ENCODE data around the gene POT1.

Gene POT1

DNA sequence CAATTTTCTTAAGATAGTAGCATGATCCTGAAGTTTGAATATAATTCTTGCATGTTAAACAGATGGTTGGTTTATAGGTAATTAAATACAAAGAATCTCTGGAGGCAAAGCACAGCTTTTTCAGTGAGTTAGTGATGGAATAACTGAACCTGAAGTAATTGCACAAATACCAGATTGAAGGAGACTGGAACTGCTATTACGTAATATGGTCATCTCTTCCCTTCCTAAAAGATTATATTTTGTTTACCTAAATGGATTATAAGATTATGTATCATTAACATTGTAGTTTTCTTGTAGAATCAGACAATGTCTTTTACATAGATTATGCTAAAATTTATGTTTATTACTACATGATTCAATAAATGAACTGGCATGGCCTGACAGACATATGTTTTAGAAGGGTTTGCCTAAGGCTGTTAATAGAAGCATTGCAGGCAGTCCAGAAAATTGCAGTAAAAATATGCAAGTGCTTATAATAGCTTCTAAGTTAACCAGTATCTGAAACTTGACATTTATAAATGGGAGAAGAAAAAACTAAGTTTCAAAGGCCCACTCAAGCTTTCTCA is 128.2 kb downstream of the POT1 start:
- DNase-seq: no peak

DNA sequence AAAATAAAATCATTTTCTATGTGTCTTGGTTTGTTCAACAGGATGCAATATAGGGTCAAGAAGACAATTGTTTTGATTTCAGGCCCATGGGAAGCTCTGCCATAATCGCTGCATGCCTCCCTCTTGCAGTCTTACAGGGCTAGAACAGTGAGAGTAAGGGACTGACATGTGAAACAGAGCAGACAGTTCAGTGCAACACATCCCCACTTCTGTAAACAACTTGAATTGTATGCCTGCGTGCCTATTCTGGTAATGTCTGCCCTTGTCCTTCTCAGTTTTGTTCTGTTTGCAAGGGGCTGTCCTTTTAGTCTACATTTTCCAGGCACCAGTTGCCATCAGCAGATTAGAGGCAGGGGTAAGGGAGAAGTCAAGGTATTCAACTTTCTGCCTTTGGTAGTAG is 129.2 kb downstream of the POT1 start:
- DNase-seq: no peak

DNA sequence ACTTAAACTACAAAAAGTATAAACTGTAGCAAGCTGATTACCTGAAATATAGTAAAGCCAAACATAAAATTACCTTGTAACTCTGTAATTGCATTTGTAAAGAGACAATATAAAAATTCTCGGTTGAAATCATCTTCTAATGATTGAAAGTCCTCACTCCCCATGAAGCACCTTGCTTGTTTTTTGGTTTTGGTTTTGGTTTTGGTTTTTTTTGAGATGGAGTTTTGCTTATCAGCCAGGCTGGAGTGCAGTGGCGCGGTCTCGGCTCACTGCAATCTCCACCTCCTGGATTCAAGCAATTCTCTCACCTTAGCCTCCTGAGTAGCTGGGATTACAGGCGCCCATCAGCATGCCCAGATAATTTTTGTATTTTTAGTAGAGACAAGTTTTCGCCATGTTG is 130.2 kb downstream of the POT1 start:
- DNase-seq: no peak

DNA sequence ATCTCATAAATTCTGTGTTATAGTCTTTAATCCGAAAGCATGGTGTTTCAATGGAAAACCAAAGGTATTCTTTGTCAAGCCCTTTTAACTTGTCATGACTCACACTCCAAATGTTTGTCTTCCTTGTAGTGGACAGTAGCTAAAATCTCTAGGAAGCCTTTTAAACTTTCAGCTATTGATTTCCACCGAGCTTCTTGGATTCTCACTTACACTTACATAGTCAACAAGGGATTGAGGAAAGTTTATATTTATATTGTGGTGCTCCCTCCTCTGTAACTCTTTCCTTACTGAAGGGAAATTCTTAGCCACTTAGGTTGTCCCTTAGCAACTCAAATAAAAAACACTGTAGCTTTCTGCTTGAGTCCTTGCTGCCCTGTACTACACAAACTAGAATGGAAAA is 132.9 kb downstream of the POT1 start:
- no peak for DNase-seq

DNA sequence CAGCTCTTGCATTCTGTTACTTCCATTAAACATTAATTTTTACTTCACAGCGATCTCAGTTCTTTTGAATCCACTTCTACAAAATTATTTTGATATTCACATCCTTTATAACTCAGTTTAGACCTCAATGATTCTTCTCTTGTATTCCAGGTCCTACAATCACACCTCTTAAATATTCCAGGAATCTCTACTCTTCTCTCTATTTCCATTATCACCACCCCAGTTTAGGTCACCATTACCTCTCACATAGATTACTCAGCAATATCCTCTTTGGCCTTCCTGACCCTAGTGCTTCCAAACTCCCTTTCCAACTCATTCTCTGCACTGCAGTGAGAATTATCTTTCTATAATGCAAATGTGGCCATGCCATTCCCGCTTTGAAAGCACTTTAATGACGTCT is 136.9 kb downstream of the POT1 start:
- no peak for DNase-seq

DNA sequence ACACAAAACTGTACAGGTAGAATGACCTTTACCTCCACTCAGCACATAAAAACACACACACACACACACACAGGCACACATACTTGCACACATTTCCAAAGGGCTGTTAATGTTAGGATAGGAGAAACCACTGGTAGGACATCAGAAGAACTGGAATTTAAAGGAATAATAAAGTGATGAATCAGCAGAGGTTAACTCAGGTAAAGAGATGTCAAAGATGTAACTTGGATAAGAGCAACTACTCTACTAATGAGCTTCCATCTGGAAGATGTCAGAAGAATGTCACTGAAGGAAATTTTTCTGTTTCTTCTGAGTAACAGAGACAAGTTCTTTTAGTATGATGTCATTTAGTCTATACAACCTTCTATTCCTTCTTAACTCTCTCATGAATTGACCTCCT is 137.6 kb downstream of the POT1 start:
- DNase-seq: no peak

DNA sequence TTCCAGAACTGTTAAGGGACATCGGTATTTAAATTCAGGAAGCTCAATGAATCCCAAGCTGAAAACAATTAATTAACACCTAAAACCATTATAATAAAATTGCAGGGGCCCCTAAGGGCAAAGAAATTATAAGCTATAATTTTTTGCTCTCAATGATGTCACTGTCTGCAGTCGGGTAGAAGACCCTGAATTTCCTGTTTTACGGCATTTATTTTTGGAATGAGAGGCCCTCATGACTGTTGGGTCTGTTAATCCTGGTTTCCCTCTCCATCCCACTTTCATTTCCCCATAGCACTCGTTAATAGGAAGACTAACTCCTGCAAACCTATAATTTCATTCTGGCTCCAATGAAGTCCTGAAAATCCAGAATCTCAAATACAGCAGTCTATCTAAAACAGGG is 138.2 kb downstream of the POT1 start:
- no peak for DNase-seq

DNA sequence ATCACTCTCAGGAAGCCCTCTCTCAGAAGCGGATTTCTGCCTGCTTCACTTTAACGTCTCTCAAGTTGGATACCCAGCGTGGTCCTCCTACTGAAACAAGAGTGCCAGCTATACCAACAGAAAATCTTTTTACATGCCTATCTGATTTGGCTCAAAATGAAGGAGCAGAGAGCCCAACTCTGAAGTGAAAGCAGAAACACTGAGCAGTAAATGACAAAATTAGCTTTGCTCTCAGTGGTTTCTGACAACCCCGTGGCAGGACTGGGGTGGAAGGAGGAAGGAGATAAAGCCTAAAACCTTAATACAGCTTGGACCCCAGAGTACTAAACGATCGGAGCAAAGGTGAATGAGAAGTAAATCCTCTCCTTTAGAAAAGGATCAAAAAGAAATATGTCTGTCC is 139.0 kb downstream of the POT1 start:
- DNase-seq: no peak

GRCh38 chr7:124785994-124786393 is 143.6 kb downstream of the POT1 start:
- DNase-seq: no peak

DNA sequence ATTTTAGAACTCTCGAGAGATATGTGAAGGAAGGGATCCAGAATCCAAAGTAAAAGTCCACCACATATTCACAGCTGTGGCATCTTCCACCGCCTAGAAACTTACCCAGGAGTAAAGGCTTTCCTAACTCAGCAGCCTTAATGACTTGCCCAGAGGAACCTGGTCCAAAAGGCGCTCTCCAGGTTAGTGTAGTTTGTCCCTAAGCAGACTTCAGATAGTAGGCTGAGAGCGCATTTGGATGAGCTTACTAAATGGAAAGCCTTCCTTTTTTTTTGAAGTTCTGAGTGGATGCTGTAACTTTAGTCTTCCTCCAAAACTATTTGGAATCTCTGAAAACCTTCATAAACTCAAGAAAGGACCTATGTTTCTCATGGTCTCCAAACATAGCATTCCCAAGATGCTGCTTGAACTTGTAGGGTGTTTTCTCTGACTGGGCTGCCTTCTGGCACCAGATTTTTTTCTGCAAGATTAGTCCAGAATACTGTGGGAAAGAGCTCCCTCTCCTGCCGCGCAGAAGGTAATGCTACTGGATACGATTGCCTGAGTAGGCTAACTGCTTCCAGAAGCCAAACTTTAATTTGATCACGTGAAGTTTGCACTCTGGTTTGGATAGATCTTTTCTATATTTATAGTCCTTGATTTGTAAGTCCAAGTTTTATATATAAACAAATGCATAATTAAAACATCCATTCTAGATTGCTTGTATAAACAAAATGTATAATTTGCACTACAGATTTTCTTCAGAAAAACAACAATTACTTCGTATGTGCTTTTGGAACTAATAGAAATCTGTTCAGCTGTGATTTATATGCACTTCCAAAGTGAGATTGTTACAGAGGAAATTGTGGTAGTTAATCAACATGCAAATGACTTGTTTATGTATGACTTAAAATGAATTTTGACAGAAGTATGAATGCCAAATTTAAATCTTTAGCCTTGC is 144.5 kb downstream of the POT1 start:
- no peak for DNase-seq

DNA sequence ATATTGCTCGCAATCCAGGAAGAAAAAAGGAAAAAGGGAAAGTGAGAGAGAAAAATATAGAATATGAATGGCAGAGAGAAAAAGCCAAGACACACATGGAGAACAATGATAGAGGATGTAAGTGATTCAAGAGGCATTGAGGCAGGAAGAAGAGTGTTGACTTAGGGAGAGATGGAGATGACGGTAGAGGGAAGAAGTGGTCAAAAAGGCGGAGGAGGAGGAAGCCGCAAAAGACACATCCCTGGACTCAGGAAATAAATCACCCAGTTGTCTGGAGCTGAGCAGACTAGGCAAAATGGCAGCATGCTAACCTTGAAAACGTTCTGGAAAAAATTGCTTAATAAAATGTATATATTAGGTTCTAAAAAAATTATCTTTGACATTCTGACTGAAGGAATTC is 146.4 kb downstream of the POT1 start:
- DNase-seq: no peak

DNA sequence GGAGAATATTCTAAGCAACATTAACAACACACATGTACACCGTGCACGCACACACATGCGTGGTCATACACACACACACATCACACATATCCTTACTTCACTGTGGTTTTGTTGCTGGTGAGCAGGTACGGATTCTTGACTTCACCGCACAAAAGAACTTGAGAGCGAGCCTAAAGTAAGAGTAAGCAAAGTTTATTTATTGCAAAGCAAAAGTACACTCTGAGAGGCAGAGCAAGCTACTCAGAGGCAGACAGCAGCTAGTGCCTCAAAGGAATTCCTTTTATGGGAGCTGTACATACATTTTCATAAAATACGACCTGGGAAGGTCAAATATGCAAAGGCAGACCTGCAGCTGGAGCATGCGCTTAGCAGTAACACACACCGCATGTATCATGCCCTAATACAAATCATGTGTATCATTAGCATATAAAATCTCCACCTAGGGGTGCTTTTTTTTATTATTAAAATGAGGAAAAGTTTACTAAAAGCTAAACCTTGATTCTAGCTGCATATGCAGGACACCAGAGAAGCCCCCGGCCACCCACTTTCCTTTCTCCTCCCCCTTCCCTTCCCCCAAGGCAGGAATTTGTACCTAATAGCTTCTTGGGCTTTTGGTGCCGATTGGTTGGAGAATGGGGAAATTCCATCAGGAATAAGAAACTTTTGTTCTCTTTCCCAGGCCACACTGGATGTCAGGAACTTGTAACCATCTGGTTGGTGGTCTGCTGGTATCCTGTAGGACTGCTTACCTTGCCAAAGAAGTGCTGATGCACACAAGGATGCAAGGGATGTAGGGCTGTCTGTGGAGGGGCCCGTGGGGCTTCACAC is 147.5 kb downstream of the POT1 start:
- no peak for DNase-seq

DNA sequence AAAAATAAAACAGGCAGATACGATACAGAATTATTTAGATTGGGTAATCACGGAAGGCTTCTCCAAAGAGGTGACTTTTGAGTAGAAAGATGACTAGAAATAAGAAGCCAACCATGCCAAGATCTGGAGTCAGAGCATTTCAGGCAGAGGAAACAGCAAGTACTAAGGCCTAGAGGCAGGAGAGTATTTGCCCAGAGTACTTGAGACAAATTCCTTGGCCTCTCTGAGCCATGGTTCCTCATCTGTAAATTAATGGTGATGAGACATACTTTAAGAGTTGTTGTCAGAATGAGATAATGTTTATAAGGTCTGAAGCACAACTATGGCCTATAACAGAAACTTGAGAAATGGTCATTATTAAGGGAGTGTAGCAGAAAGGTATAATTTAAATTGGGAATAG is 148.2 kb downstream of the POT1 start:
- no peak for DNase-seq

- no peak for DNase-seq
These were observed 149.0 kb downstream of the POT1 start for GRCh38 chr7:124780608-124781007.

DNA sequence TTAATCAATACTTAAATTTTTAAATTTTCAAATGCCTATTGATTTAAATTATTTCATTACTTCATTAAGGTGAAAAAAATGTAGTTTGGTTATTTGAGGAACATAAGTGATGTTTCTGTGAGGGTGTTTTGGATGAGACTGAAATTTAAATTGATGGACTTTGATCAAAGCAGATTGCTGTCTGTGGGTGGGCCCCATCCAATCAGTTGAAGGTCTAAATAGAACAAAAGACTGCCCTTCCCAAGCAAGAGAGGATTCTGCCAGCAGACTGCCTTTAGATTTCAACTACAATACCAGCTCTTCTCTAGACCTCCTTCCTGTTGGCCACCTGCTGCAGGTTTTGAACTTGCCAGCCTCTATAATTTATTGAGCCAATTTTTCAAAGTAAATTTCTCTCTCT is 149.6 kb downstream of the POT1 start:
- no peak for DNase-seq

- DNase-seq: no peak
These were observed 150.0 kb downstream of the POT1 start for GRCh38 chr7:124779620-124780019.

DNA sequence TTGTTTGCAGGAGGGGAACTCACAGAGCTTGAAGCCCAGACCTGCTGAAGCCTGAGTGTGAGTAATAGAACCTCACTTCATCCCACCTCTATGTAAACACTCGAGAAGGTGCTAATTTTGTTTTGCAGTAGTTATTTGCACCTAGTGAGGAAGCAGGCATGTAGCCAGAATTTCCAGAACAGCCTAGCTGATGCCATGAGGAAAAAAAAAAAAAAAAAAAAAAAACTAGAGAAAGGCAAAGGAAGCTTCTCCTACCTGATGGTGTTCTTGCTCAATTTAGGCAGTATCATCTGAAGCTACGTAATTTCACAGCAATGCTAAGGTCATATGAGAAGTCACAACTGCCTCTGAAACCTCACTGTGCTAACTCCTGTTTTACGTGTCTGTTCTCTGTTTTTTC is 150.4 kb downstream of the POT1 start:
- no peak for DNase-seq

- no peak for DNase-seq
These were observed 152.4 kb downstream of the POT1 start for GRCh38 chr7:124777268-124777667.

- DNase-seq: no peak
These were observed 153.5 kb downstream of the POT1 start for GRCh38 chr7:124776153-124776552.

DNA sequence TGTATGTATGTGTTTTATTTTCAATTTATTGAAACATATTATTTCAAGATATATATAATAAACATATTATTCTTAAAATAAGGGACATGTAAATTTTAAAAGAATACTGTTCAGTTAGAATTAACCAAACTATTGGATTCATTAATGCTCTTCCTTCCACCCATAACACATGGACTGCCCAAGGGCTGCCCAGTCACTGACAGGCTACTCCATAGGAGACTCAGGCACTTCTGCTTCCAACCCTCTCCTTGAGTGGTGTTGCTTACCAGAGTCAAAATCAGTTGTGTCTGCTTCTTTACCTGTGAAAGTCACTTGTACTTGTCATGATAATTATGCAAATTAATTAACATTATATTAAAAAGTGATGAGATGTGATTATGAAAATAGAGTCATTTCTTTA is 154.2 kb downstream of the POT1 start:
- DNase-seq: no peak

- DNase-seq: no peak
These were observed 155.7 kb downstream of the POT1 start for GRCh38 chr7:124773938-124774337.

- no peak for DNase-seq
These were observed 156.3 kb downstream of the POT1 start for GRCh38 chr7:124773339-124773738.

All from activated gamma-delta T cell (primary cell).